GM19467 (cell line): ENCODE data around the gene PDE6B.
"Not testable (repeated sequence)": the region's sequence is repeated elsewhere in the genome, so short reads cannot be mapped to it uniquely, and the experiment has no call there.

Experiments
- ATAC-seq: cut with Tn5 transposase; IDR thresholded peaks from one replicate; pipeline ENCODE4 v1.9.1; 2021; ENCODE audit warnings: mild to moderate bottlenecking, moderate library complexity; ENCODE audit not compliant: unreplicated experiment

Gene PDE6B

GRCh38 chr4:635066-635835 is 9.9 kb downstream of the PDE6B start:
- ATAC-seq, result not testable (repeated sequence)

DNA sequence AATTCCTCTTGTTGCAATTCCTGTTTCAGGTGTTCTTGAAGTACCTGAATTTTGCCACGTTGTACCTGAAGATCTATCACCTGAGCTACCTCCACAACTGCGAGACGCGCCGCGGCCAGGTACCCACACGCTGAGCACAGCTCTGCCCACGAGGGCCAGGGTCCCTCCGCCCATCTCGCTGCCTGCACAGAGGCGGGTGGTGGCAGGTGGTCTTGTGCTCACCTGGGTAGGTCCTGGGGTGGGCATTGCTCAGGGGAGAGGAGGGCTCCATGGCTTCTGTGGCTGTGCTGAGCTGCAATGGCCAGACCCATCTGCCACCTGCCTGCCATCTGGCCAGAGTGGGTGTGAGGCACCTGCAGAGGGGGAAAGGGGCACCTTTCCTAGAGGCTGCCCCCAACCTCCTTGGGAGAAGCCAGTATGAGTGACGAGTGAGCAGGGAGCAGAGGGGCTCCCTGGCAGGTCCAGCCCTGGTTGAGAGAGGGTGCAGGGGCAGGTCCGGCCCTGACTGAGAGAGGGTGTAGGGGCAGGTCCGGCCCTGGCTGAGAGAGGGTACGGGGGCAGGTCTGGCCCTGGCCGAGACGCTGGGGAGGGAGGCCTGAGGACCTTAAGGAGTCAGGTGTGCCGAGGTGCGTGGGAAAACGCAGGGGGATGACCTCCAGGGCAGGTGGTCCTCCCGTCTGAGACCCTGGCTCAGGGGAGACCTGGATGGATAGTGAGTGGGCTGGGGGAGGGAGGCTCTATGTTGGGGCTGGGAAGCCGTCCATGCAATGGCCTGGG is 10.7 kb downstream of the PDE6B start:
- no peak for ATAC-seq

- ATAC-seq, result no peak
Observed at GRCh38 chr4:636628-637159, 11.3 kb downstream of the PDE6B start.

GRCh38 chr4:637536-638280 is 12.3 kb downstream of the PDE6B start:
- no peak for ATAC-seq

- not testable (repeated sequence) for ATAC-seq
Observed at GRCh38 chr4:642366-642765, 17.0 kb downstream of the PDE6B start.

GRCh38 chr4:646460-646859 is 21.1 kb downstream of the PDE6B start:
- no peak for ATAC-seq

DNA sequence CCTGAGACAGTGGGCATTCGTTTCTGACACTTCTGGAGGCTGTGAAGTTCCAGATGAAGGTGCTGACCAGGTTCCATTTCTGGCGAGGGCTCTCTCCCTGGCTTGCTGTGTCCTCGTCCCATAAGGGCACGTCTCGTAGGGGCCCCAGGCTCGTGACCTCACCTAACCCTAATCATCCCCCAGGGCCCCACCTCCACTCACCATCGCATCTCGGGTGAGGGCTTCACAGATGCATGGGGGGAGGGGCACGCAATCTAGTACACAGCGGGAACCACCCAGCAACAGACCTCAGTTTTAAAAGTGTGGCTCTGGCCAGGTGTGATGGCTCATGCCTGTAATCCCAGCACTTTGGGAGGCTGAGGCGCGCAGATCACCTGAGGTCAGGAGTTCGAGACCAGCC is 22.1 kb downstream of the PDE6B start:
- ATAC-seq, result no peak

DNA sequence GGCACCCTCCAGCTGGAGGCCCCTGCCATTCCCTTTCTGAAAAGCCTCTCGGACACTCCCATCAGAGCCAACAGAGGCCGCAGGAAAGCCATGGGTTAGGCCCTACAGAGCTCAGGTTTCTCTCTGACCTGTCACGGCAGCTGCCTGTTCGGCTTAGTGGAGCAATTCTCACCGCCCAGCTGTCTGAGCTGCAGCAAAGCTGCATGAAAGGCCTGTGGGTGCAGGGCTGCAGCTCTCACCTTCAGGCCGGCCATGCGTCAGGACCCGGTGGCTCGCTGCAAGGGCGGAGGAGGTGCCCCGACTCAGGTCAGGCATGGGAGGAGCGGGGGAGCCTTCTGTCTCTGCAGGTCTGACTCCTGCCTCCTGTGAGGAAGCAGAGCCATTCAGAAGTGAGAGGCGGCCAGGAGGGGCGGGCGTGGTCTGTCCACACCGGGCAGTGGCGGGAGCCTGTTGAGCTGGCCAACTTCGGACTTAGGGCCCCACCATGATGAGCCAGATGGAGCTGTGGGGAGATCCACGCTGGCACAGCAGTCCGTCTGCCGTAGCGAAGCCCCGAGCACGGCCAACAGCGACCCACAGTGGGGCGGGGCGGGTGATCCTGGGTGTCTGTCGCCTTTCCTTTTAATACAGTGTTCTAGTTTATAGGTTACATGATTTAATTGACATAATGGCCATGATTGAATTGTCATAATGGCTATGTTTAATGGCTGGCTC is 23.4 kb downstream of the PDE6B start:
- no peak for ATAC-seq

DNA sequence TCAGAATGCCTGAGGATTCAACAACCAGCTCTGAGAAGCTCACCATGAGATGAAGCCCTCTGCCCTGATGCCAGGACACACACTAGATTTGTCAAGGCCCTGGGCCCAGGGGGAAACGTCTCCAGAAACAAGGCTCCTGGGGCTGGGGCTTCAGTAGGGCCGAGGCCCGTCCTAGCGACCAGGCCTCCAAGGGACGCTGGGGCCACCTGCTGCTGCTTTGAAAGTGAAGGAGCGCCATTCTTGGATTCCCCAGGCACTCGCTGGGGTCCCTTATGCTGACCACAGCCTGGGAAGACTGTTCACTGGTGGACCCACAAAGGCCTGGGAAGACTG is 23.9 kb downstream of the PDE6B start:
- no peak for ATAC-seq

DNA sequence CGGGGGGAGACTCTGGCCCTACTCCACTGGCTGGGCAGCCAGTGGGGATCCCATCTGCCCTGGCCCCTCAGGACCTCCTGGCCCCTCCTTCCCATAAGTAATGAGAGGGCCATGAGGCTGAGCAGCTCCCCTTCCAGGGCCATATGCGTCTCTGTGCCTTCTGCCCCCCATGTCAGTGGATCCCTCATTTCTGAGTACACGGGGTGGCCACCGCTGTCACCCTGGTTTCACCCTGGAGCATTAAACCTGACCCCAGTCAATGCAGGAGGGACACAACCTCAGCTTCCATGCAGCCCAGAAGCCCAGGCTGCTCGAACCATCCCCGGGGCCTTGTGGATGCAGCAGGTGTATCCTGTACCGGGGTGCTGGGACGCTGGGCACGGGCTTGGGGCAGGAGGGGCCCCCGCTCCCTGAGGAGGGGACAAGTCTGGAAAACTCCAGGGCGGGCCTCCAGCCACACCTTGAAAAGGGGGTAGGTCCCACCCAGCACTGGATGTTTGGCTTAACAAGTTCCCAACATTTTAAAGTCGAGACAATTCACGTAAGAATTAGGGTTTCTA is 24.5 kb downstream of the PDE6B start:
- ATAC-seq, result no peak

- no peak for ATAC-seq
Observed at GRCh38 chr4:650461-650860, 25.1 kb downstream of the PDE6B start.

DNA sequence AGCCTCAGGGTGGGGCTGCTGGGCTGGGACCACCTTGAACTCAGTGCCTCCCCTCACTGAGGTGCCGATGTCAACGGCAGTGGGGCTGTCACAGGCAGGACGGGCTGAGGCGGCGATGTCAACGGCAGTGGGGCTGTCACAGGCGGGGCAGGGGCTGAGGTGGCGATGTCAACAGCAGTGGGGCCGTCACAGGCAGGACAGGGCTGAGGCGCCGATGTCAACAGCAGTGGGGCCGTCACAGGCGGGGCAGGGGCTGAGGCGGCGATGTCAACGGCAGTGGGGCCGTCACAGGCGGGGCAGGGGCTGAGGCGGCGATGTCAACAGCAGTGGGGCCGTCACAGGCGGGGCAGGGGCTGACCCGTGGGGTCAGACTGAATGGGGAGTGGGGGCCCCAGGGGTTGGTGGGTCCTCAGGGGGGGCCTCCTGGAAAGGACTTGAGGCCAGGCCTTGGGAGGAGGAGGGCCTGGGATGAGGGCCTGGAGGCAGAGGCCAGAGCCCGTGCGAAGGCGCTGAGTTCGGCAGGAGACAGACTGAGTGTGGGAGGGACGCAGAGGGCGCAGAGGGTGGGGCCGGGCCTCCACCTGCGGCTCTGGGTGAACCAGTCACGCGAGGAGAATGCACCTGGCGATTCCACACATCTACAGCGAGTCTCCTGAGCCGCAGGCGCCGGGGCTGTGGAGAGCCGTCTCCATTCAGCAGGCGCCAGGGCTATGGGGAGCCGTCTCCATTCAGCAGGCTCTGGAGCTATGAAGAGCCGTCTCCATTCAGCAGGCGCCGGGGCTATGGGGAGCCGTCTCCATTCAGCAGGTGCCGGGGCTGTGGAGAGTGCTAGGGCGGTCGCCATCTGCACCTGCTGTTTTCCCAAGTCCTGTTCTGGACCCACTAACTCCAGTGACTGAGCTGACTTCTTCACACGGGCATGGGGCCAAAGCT is 25.8 kb downstream of the PDE6B start:
- no peak for ATAC-seq

DNA sequence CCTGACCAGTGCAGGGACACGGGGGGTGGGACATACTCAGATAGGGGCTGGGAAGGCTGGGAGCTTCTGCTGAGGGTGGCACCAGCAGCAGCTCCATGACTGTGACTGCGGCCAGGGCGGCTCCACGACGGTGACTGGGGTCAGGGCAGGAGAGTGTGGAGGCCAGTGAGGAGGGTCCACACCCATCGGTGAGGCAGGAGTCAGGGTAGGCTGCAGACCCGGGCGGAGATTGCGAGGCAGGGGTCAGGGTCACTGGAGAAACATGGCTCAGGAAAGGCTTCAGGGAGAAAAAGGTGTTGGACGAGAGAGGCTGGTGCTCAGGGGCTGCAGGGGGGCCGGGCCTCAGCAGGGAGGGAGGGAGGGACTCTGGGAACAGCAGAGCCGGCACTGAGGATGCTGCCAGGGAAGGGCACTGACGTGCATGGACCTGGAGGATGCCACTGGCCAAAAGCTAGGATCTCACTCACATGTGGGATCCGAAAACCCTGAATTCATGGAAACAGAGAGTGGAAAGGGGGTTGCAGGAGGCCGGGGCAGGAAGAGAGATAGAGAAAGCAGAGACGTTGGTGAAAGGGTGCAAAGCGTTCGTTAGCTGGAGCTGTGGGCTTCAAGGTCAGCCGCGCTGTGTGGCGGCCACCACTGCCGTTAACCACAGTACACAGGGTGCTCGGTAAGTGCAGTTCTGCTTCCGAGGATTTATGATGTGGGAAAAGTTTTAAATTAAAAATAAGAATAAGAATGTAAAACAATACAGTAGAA is 26.7 kb downstream of the PDE6B start:
- no peak for ATAC-seq

DNA sequence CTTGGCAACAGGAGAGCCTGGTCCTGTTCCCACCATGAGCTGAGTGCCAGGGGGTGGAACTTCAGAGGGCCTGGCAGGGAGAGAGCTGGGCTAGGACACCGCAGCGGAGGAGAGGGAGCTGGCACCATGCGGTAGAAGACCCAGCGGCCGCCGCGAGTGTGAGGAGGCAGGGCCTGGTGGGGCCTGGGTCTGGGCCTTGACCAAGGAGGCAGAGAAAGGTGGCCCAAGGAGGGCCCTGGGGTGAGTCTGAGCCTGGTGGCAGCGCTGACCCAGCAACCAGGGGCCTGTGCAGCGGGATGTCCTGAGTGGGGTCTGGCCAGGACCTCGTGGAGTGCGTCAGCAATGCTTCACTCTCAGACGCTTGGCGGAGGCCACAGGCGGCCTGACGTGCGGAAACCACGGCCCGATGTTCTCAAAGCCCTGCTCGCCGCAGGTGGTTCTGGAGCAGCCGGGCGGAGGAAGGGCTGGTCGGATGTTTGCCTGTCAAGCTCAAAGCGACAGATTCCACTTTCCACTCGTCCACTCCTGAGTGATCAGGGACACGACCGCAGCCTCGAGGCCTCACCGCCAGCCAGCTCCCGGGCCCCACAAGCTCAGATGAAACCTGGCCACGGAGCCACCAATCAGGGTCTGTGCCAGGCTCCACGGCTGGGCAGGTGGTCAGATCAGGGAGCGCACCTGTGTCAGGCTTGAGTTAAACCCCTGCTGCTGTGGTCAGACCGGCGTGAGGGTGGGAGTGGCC is 27.9 kb downstream of the PDE6B start:
- ATAC-seq, result no peak

- ATAC-seq, result no peak
Observed at GRCh38 chr4:653831-654502, 28.6 kb downstream of the PDE6B start.

DNA sequence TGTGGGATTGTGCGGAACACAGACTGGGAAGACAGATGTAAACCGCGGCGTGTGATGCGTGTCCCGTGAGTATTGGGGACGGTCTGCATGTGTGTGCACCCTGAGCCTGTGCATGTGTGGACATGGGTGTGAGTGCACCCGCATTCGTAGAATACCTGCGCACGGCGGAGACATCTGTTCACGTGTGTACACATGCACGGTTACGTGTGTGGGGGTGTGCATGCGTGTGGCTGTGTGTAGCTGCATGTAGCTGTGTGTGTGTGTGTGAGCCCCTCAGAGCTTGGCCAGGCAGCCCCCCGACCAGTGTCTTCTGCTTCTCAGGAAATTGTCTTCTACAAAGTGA is 29.1 kb downstream of the PDE6B start:
- ATAC-seq, result no peak

GRCh38 chr4:654871-655463 is 29.6 kb downstream of the PDE6B start:
- ATAC-seq, result no peak
